Thyroid gland (tissue), 4 donors: Measurements from ENCODE around the gene EFL1. TPM values are rescaled to one million over a fixed set of nuclear protein-coding genes. Genes with fewer than 3 reads are reported as not detected.

Source experiments
- DNase-seq, 2 donors: peaks; one replicate each; pipeline ENCODE4 v3.0.0-alpha.2; 2019
- H3K27ac ChIP-seq, 3 donors: fragments of 200-600 bp; sonication (generic); 1 replicate in 2 of 3; 2 replicates in 1 of 3; pipeline ENCODE4 v1.5.1; 2016 to 2019; ENCODE audit warnings: mild to moderate bottlenecking in 1 of 3, moderate library complexity in 1 of 3
- H3K27me3 ChIP-seq: fragments of 200-600 bp; sonication (generic); one replicate; pipeline ENCODE4 v1.5.1; 2019
- H3K36me3 ChIP-seq, 2 donors: fragments of 200-600 bp; sonication (generic); one replicate each; pipeline ENCODE4 v1.5.1; 2016 to 2019
- H3K4me1 ChIP-seq, 2 donors: fragments of 200-600 bp; sonication (generic); one replicate each; pipeline ENCODE4 v1.5.1; 2017 to 2019
- H3K4me3 ChIP-seq, 3 donors: fragments of 200-600 bp; sonication (generic); replicated peaks in 1 of 3; 1 replicate in 2 of 3; 2 replicates in 1 of 3; pipeline ENCODE4 v1.5.1; 2016; ENCODE audit warnings: mild to moderate bottlenecking in 1 of 3
- H3K9me3 ChIP-seq: fragments of 200-600 bp; sonication (generic); one replicate; pipeline ENCODE4 v1.5.1; 2017
- POLR2A ChIP-seq, 2 donors: fragments of 450-650 bp; IDR thresholded peaks; one replicate each; pipeline ENCODE4 v1.6.1; 2017; ENCODE audit warnings: antibody characterized with exemption in 2 of 2, mild to moderate bottlenecking in 2 of 2, moderate library complexity in 1 of 2
- WGBS, 2 donors: methylation state at CpG; one replicate each; pipeline ENCODE4 v1.1.5; 2017; 5-methylcytosine and 5-hydroxymethylcytosine counted together
- intact Hi-C: fragments of 100-400 bp; cut with DNase I; formaldehyde crosslinking; loops from one replicate; pipeline ENCODE4 v1.15.1; 2023
- total RNA-seq, 4 donors: library from RNA; depleted of rRNA; stranded (reverse); fragments of >200 nt; gene quantifications; one replicate each; pipeline ENCODE4 v1.2.3, GENCODE V29; 2016
- TF ChIP-seq, protein P1 (sequence below), 6 experiments: fragments of 200-600 bp in 3 of 6; fragments of 450-650 bp in 3 of 6; sonication (generic) in 3 of 6; IDR thresholded peaks; one replicate each; pipeline ENCODE4 v1.5.1; 2016 to 2019; ENCODE audit warnings: antibody characterized with exemption in 6 of 6, mild to moderate bottlenecking in 2 of 6, inconsistent platforms in 1 of 6, moderate library complexity in 1 of 6

Gene EFL1
- total RNA-seq, 4 donors from 2014 or later: 10.3 to 29.8 (median 17.5) TPM

- no peak overlapping the region for H3K4me3 ChIP-seq
- no peaks in the 10 kb centered on the region for H3K27me3 ChIP-seq
- H3K9me3 ChIP-seq: no peaks in the 10 kb centered on the region
- intact Hi-C loops: no loop called here
- no peaks in the 10 kb centered on the region for H3K36me3 ChIP-seq
- 84 to 95% methylated on average over 7 to 8 of the region's 9 CpGs for whole genome bisulfite sequencing, 2 donors
- H3K4me1 ChIP-seq: no peaks in the 10 kb centered on the region
- TF ChIP-seq POLR2A (IDR thresholded peaks at IDR 0.05): no peak
- TF ChIP-seq, protein P1, sequence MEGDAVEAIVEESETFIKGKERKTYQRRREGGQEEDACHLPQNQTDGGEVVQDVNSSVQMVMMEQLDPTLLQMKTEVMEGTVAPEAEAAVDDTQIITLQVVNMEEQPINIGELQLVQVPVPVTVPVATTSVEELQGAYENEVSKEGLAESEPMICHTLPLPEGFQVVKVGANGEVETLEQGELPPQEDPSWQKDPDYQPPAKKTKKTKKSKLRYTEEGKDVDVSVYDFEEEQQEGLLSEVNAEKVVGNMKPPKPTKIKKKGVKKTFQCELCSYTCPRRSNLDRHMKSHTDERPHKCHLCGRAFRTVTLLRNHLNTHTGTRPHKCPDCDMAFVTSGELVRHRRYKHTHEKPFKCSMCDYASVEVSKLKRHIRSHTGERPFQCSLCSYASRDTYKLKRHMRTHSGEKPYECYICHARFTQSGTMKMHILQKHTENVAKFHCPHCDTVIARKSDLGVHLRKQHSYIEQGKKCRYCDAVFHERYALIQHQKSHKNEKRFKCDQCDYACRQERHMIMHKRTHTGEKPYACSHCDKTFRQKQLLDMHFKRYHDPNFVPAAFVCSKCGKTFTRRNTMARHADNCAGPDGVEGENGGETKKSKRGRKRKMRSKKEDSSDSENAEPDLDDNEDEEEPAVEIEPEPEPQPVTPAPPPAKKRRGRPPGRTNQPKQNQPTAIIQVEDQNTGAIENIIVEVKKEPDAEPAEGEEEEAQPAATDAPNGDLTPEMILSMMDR (IDR thresholded peaks at IDR 0.05): no peak
- H3K27ac ChIP-seq: no peak overlapping the region
- no peak for DNase-seq
Measured at GRCh38 chr15:82124331-82125263, 137.9 kb downstream of the EFL1 start.

GRCh38 chr15:82122746-82123400 is 139.7 kb downstream of the EFL1 start:
- no peaks in the 10 kb centered on the region for H3K27me3 ChIP-seq
- WGBS, 2 donors: 85 to 89% methylated on average over 4 of the region's 4 CpGs
- no peak for DNase-seq
- intact Hi-C loops: no loop called here
- no peaks in the 10 kb centered on the region for H3K9me3 ChIP-seq
- H3K27ac ChIP-seq: no peak overlapping the region
- no peak overlapping the region for H3K4me3 ChIP-seq
- TF ChIP-seq, protein P1 (IDR thresholded peaks at IDR 0.05): no peak
- TF ChIP-seq POLR2A (IDR thresholded peaks at IDR 0.05): no peak
- no peaks in the 10 kb centered on the region for H3K36me3 ChIP-seq
- H3K4me1 ChIP-seq: no peaks in the 10 kb centered on the region

GRCh38 chr15:82118040-82118439 is 144.5 kb downstream of the EFL1 start:
- Histone ChIP-seq H3K27ac (no peak overlapping the region), H3K9me3 (no peaks in the 10 kb centered on the region), H3K4me3 (no peak overlapping the region), H3K36me3 (no peaks in the 10 kb centered on the region), H3K4me1 (no peaks in the 10 kb centered on the region), H3K27me3 (no peaks in the 10 kb centered on the region)
- DNase-seq: no peak
- no peak for TF ChIP-seq POLR2A (IDR thresholded peaks at IDR 0.05)
- TF ChIP-seq, protein P1 (IDR thresholded peaks at IDR 0.05): no peak
- intact Hi-C loops: no loop called here
- 80 to 98% methylated on average over 3 of the region's 3 CpGs for WGBS, 2 donors

GRCh38 chr15:82117296-82117695 is 145.2 kb downstream of the EFL1 start:
- H3K4me1 ChIP-seq: no peaks in the 10 kb centered on the region
- TF ChIP-seq POLR2A (IDR thresholded peaks at IDR 0.05): no peak
- TF ChIP-seq, protein P1 (IDR thresholded peaks at IDR 0.05): no peak
- intact Hi-C loops: no loop called here
- no peak for DNase-seq
- H3K27ac ChIP-seq: no peak overlapping the region
- 89 to 96% methylated on average over 6 of the region's 6 CpGs for WGBS, 2 donors
- no peaks in the 10 kb centered on the region for H3K36me3 ChIP-seq
- no peaks in the 10 kb centered on the region for H3K27me3 ChIP-seq
- H3K9me3 ChIP-seq: no peaks in the 10 kb centered on the region
- H3K4me3 ChIP-seq: no peak overlapping the region

- DNase-seq: no peak
- H3K27me3 ChIP-seq: no peaks in the 10 kb centered on the region
- TF ChIP-seq, protein P1 (IDR thresholded peaks at IDR 0.05): no peak
- TF ChIP-seq POLR2A (IDR thresholded peaks at IDR 0.05): no peak
- H3K9me3 ChIP-seq: no peaks in the 10 kb centered on the region
- intact Hi-C loops: no loop called here
- no peak overlapping the region for H3K4me3 ChIP-seq
- H3K4me1 ChIP-seq: no peaks in the 10 kb centered on the region
- WGBS, 2 donors: 96% methylated on average over 5 of the region's 5 CpGs
- no peaks in the 10 kb centered on the region for H3K36me3 ChIP-seq
- no peak overlapping the region for H3K27ac ChIP-seq
Measured at GRCh38 chr15:82114660-82115059, 147.9 kb downstream of the EFL1 start.
